Inflammatory macrophage (primary cell): Measurements from ENCODE around the gene TBL2.
"Not testable (repeated sequence)": the region's sequence is repeated elsewhere in the genome, so short reads cannot be mapped to it uniquely, and the experiment has no call there.

Experiments
- DNase-seq, 2 donors: peaks; one replicate each; pipeline ENCODE4 v3.0.0-alpha.2; 2020 to 2022

Gene TBL2

DNA sequence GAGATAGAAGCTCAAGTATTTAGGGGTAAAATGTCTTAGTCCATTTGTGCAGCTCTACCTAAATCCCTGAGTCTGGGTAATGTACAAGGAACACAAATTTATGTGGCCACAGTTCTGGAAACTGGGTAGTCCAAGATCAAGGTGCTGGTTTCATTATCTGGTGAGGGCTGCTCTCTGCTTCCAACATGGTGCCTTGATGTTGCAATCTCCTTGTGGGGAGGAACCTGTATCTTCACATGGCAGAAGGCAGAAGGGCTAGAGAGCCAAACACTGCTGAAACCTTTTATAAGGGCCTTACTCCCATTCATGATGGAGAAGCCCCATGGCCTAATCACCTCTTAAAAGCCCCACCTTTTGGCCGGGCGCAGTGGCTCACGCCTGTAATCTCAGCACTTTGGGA is 47.6 kb downstream of the TBL2 start:
- DNase-seq: no peak

- DNase-seq: no peak
Observed at GRCh38 chr7:73526896-73527821, 51.2 kb downstream of the TBL2 start.

DNA sequence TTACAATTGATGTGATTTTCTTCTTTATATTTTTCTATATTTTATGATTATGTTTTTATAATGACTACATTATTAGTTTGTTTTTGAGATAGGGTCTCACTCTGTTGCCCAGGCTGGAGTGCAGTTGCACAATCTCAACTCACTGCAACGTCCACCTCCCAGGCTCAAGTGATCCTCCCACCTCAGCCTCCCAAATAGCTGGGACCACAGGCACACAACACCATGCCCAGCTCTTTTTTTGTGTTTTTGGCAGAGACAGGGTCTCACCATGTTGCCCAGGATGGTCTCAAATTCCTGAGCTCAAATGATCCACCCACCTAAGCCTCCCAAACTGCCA is 52.3 kb downstream of the TBL2 start:
- DNase-seq: not testable (repeated sequence)

DNA sequence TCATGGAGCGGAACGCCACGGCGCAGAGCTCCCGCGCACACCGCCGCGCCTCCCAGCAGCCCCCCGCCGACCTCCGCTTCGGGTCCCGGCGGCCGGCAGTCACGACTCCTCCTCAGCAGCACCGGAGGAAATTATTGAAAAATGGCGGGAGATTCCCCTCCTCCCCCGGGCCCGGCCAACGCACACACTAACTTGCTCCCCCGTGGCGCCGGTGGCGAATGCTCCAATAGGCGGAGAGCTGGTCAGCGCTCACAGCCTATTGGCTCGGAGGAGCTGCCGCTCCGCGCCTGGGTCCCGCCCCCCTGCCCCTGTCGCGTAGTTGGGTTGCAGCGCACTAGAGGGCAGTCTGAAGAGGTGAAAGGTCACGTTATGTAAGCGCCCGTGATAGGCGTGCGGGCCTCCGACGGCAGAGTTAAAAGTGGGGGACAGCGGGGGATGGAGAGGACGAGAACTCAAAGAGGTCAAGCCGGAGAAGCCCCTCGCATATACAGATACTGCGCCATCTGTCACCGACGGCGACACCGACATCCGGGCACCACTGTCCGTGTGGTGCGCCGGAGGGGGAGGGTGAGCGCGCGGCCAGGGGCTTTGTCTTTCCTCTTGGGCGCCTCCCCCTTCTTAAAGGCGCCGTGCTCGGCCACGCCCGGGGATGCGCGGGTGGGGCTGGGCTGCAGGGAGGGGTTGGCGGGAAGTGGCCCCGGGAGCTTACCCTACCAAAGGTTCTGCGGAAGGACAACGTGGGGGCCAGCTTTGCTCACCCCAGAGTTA is 56.1 kb downstream of the TBL2 start, which contains the start of gene BAZ1B:
Gene BAZ1B, minus strand, starts transcription at position 189 of the 768 bp plus-strand sequence. CDS start 360 bp downstream, outside the sequence.
- DNase-seq: peak; percentile 98

DNA sequence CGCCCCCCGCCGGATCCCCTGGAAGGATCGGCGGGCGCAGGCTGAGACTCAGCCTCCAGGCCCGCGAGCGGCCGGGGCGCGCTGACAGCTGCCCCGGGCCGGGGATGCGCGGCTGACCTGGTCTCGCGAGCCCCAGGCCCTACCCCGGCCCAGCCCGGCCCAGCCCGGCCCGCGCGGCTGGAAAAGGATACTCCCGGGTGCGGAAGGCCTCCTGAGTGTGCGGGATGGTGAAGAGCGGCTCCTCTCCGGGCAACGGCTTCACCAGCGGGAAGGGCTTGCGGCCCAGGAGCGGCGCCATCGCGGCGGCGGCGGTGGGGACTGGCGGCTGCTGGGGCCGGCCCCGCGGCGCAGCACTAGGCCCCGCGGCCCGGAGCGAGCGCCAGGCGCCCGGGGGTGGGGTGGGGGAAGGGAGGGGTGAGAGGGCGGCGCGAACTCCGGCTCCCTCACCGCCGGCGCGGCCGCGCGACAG is 56.7 kb downstream of the TBL2 start:
- DNase-seq: peak in 1 of 2 donors; percentile 12

- peak; percentile 13 for DNase-seq
Observed at GRCh38 chr7:73520673-73521635, 57.4 kb downstream of the TBL2 start.

GRCh38 chr7:73519867-73520672 is 58.3 kb downstream of the TBL2 start:
- DNase-seq: peak in 1 of 2 donors; percentile 6

- no peak for DNase-seq
Observed at GRCh38 chr7:73518470-73518869, 59.9 kb downstream of the TBL2 start.
